H9 (cell line): ENCODE results near the gene EMC8. TPM values are rescaled to one million over a fixed set of nuclear protein-coding genes. Genes with fewer than 3 reads are reported as not detected.

Experiments used
- DNase-seq: peaks from one replicate; pipeline ENCODE4 v3.0.0-alpha.2; 2017
- H2AFZ ChIP-seq: one replicate; pipeline ENCODE4 v1.6.1; 2013; ENCODE audit warnings: mild to moderate bottlenecking, low read length, control low read depth, moderate library complexity
- H2AK5ac ChIP-seq: 2 replicates; pipeline ENCODE4 v1.6.1; 2013; ENCODE audit warnings: low read length, control low read depth, mixed read lengths; ENCODE audit not compliant: insufficient read length
- H2BK120ac ChIP-seq: one replicate; pipeline ENCODE4 v1.6.1; 2013; ENCODE audit warnings: low read depth, mild to moderate bottlenecking, low read length, control low read depth, inconsistent platforms; ENCODE audit not compliant: poor library complexity, severe bottlenecking
- H2BK12ac ChIP-seq: 2 replicates; pipeline ENCODE4 v1.6.1; 2013; ENCODE audit warnings: low read length, control low read depth, mixed read lengths, low read depth; ENCODE audit not compliant: insufficient read length
- H2BK15ac ChIP-seq: 2 replicates; pipeline ENCODE4 v1.6.1; 2013; ENCODE audit warnings: low read depth, low read length, control low read depth
- H2BK20ac ChIP-seq: one replicate; pipeline ENCODE4 v1.6.1; 2013; ENCODE audit warnings: low read depth, mild to moderate bottlenecking, low read length, control low read depth, inconsistent platforms; ENCODE audit not compliant: poor library complexity, severe bottlenecking
- H2BK5ac ChIP-seq: 2 replicates; pipeline ENCODE4 v1.6.1; 2013; ENCODE audit warnings: low read length, control low read depth, mixed read lengths; ENCODE audit not compliant: insufficient read length
- H3K14ac ChIP-seq: 2 replicates; pipeline ENCODE4 v1.6.1; 2013; ENCODE audit warnings: low read length, control low read depth; ENCODE audit not compliant: insufficient read depth
- H3K18ac ChIP-seq: 2 replicates; pipeline ENCODE4 v1.6.1; 2013; ENCODE audit warnings: low read depth, mild to moderate bottlenecking, mixed read lengths, low read length, control low read depth; ENCODE audit not compliant: insufficient read length
- H3K23ac ChIP-seq: 2 replicates; pipeline ENCODE4 v1.6.1; 2013; ENCODE audit warnings: low read length, control low read depth, mixed read lengths, low read depth; ENCODE audit not compliant: insufficient read length
- H3K23me2 ChIP-seq: 2 replicates; pipeline ENCODE4 v1.6.1; 2013; ENCODE audit warnings: low read depth, mild to moderate bottlenecking, mixed read lengths, low read length, control low read depth; ENCODE audit not compliant: insufficient read length, poor library complexity, severe bottlenecking
- H3K27ac ChIP-seq: 2 replicates; pipeline ENCODE4 v1.5.1; 2013; ENCODE audit warnings: low read length, control low read depth, mixed read lengths, low read depth; ENCODE audit not compliant: insufficient read length
- H3K27me3 ChIP-seq: 2 replicates; pipeline ENCODE4 v1.6.1; 2013; ENCODE audit warnings: low read length, control low read depth, inconsistent platforms; ENCODE audit not compliant: insufficient read depth
- H3K4ac ChIP-seq: 2 replicates; pipeline ENCODE4 v1.6.1; 2013; ENCODE audit warnings: low read depth, mild to moderate bottlenecking, control low read depth, inconsistent platforms, low read length, moderate library complexity
- H3K4me1 ChIP-seq: 2 replicates; pipeline ENCODE4 v1.6.1; 2013; ENCODE audit warnings: low read length, control low read depth, inconsistent platforms; ENCODE audit not compliant: insufficient read depth
- H3K4me2 ChIP-seq: 2 replicates; pipeline ENCODE4 v1.6.1; 2013; ENCODE audit warnings: low read length, control low read depth, mixed read lengths; ENCODE audit not compliant: insufficient read length, insufficient read depth
- H3K56ac ChIP-seq: 2 replicates; pipeline ENCODE4 v1.6.1; 2013; ENCODE audit warnings: low read depth, mild to moderate bottlenecking, mixed read lengths, low read length, control low read depth; ENCODE audit not compliant: insufficient read length
- H3K79me1 ChIP-seq: 2 replicates; pipeline ENCODE4 v1.6.1; 2013; ENCODE audit warnings: low read depth, mild to moderate bottlenecking, moderate library complexity, low read length, control low read depth, inconsistent platforms; ENCODE audit not compliant: insufficient read depth, poor library complexity, severe bottlenecking
- H3K79me2 ChIP-seq: 2 replicates; pipeline ENCODE4 v1.6.1; 2013; ENCODE audit warnings: low read length, control low read depth, inconsistent platforms; ENCODE audit not compliant: insufficient read depth
- H3K9ac ChIP-seq: 2 replicates; pipeline ENCODE4 v1.6.1; 2013; ENCODE audit warnings: low read length, control low read depth, mixed read lengths; ENCODE audit not compliant: insufficient read length; ENCODE audit errors: extremely low read depth
- H3K9me3 ChIP-seq: one replicate; pipeline ENCODE4 v1.6.1; 2013; ENCODE audit warnings: low read depth, low read length, inconsistent platforms; ENCODE audit not compliant: control insufficient read depth
- H3T11ph ChIP-seq: one replicate; pipeline ENCODE4 v1.6.1; 2013; ENCODE audit warnings: mild to moderate bottlenecking, low read length, control low read depth, inconsistent platforms
- H4K20me1 ChIP-seq: one replicate; pipeline ENCODE4 v1.6.1; 2013; ENCODE audit not compliant: control insufficient read depth, insufficient read length, insufficient read depth
- H4K5ac ChIP-seq: 2 replicates; pipeline ENCODE4 v1.6.1; 2013; ENCODE audit warnings: low read depth, mild to moderate bottlenecking, mixed read lengths, low read length, control low read depth; ENCODE audit not compliant: insufficient read length
- H4K8ac ChIP-seq: replicated peaks from 2 replicates; pipeline ENCODE4 v1.6.1; 2013; ENCODE audit warnings: low read length, control low read depth, mixed read lengths, low read depth; ENCODE audit not compliant: insufficient read length
- H4K91ac ChIP-seq: 2 replicates; pipeline ENCODE4 v1.6.1; 2013; ENCODE audit warnings: low read depth, mild to moderate bottlenecking, moderate library complexity, mixed read lengths, low read length, control low read depth; ENCODE audit not compliant: insufficient read length
- H3K27ac Mint-ChIP-seq, 3 experiments: 2 replicates in 2 of 3; 3 replicates in 1 of 3; pipeline ENCODE4 v1.8.0; 2020 to 2021; ENCODE audit warnings: mixed read lengths in 3 of 3, mild to moderate bottlenecking in 1 of 3, moderate library complexity in 1 of 3
- H3K27me3 Mint-ChIP-seq: 2 replicates; pipeline ENCODE4 v1.8.0; 2021; ENCODE audit warnings: low read depth, mild to moderate bottlenecking, moderate library complexity, mixed read lengths
- H3K36me3 Mint-ChIP-seq, 3 experiments: 2 replicates in 2 of 3; 3 replicates in 1 of 3; pipeline ENCODE4 v1.8.0; 2020 to 2021; ENCODE audit warnings: low read depth in 3 of 3, mixed read lengths in 3 of 3; ENCODE audit not compliant: insufficient read depth in 1 of 3
- H3K4me1 Mint-ChIP-seq, 2 experiments: 2 replicates each; pipeline ENCODE4 v1.8.0; 2020; ENCODE audit warnings: mixed read lengths in 2 of 2
- H3K4me3 Mint-ChIP-seq, 2 experiments: 2 replicates in 1 of 2; 3 replicates in 1 of 2; pipeline ENCODE4 v1.8.0; 2020 to 2021; ENCODE audit warnings: mild to moderate bottlenecking in 2 of 2, mixed read lengths in 2 of 2, moderate library complexity in 1 of 2
- H3K9me3 Mint-ChIP-seq, 2 experiments: 2 replicates in 1 of 2; 3 replicates in 1 of 2; pipeline ENCODE4 v1.8.0; 2020; ENCODE audit warnings: mild to moderate bottlenecking in 2 of 2, mixed read lengths in 2 of 2, moderate library complexity in 1 of 2
- WGBS: extraction: QIAGEN DNeasy Blood & Tissue Kit; methylation state at CpG from one replicate; pipeline ENCODE4 v1.1.7; 2013; ENCODE audit warnings: missing lambda C conversion rate, low lambda C conversion rate, mixed read lengths; ENCODE audit not compliant: insufficient read length; ENCODE audit errors: extremely low coverage; 5-methylcytosine and 5-hydroxymethylcytosine counted together
- total RNA-seq: library from RNA; stranded (reverse); gene quantifications from 2 replicates; pipeline ENCODE4 v1.2.1, GENCODE V29; 2021
- TF ChIP-seq, protein P1 (sequence below): fragments of 200-600 bp; sonication (generic); conservative IDR thresholded peaks from 3 replicates; pipeline ENCODE4 v1.8.0; 2021; ENCODE audit warnings: antibody characterized with exemption, mild to moderate bottlenecking

EMC8 gene
- total RNA-seq, 1 experiment from 2014 or later, result 52.3 TPM

DNA sequence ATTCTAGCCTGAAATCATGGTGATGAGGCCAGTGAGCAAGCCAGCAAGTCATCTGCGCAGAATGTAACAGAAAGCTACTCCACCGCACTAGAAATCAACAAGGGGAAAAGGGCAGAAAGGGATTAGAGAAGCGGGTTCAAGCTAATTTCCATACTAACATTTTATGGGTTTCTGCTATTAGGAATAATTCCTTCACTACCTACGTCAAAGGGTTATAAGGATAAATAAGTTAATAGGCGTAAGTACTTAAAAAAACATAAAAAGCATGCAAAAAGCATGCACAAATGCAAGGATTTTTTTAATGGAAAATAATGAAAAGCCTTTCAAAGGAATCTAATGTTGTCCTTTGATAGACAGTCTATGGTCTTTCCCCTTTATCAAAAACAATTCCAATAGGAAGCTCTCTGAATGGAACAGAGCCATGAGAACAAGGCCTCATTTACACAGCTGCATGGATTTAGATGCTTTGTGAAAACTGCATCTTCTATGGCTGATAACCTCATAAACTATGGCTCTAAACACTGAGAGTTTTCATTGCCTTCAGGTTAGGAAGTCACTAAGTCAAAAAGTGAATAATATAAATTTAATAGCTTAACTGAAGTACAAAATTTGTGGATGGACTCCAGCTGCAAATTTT, 5.6 kb downstream of the EMC8 start:
- DNase-seq, result no peak
- H3K36me3 Mint-ChIP-seq, result peaks cover 47 to 75% (median 65%) of the 10 kb centered on the region in 3 experiments
- no peak overlapping the region for H4K8ac ChIP-seq

More for the DNA sequence above, 5.6 kb downstream of the EMC8 start:
- Histone ChIP-seq H3K27me3 (no peaks in the 10 kb centered on the region), H3K4me2 (no peak overlapping the region), H3K4ac (no peak overlapping the region), H4K91ac (no peak overlapping the region), H2BK5ac (no peak overlapping the region), H3K56ac (no peak overlapping the region), H3K9me3 (no peaks in the 10 kb centered on the region), H3K9ac (no peak overlapping the region), H2BK12ac (no peak overlapping the region), H3K23me2 (peaks cover 5% of the 10 kb centered on the region), H2AK5ac (no peak overlapping the region), H3K79me2 (peaks cover 33% of the 10 kb centered on the region), H2BK120ac (no peak overlapping the region), H3K27ac (no peak overlapping the region), H3K4me1 (no peaks in the 10 kb centered on the region), H3T11ph (no peak overlapping the region), H2BK20ac (no peak overlapping the region), H3K14ac (no peak overlapping the region), H3K23ac (no peak overlapping the region), H3K79me1 (peaks cover 18% of the 10 kb centered on the region), H4K5ac (no peak overlapping the region), H2BK15ac (no peak overlapping the region), H4K20me1 (peaks cover 3% of the 10 kb centered on the region), H2AFZ (no peak overlapping the region), H3K18ac (no peak overlapping the region)
- no CpG with 5 or more reads among the region's 5 CpGs for WGBS
- TF ChIP-seq, protein P1, sequence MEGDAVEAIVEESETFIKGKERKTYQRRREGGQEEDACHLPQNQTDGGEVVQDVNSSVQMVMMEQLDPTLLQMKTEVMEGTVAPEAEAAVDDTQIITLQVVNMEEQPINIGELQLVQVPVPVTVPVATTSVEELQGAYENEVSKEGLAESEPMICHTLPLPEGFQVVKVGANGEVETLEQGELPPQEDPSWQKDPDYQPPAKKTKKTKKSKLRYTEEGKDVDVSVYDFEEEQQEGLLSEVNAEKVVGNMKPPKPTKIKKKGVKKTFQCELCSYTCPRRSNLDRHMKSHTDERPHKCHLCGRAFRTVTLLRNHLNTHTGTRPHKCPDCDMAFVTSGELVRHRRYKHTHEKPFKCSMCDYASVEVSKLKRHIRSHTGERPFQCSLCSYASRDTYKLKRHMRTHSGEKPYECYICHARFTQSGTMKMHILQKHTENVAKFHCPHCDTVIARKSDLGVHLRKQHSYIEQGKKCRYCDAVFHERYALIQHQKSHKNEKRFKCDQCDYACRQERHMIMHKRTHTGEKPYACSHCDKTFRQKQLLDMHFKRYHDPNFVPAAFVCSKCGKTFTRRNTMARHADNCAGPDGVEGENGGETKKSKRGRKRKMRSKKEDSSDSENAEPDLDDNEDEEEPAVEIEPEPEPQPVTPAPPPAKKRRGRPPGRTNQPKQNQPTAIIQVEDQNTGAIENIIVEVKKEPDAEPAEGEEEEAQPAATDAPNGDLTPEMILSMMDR, result no peak
- Mint-ChIP-seq H3K4me1 (peaks cover 9 to 14% of the 10 kb centered on the region in 2 experiments), H3K4me3 (no peak overlapping the region), H3K27ac (no peak overlapping the region), H3K27me3 (no peaks in the 10 kb centered on the region), H3K9me3 (peaks cover 0 to 3% of the 10 kb centered on the region in 2 experiments; a peak in 1 of 5 replicates)
